Effector CD4-positive, alpha-beta T cell (primary cell): ENCODE data around the gene ARL2BP.
A peak's percentile ranks its signal among the peaks of the same experiment; 100 is the strongest.

Experiments
- DNase-seq: peaks from one replicate; pipeline ENCODE4 v3.0.0-alpha.2; 2020

The ARL2BP gene

GRCh38 chr16:57235128-57236021 lies 9.7 kb upstream of the ARL2BP start:
- no peak for DNase-seq

- DNase-seq, result no peak
These were observed 9.1 kb upstream of the ARL2BP start for GRCh38 chr16:57236022-57236350.

DNA sequence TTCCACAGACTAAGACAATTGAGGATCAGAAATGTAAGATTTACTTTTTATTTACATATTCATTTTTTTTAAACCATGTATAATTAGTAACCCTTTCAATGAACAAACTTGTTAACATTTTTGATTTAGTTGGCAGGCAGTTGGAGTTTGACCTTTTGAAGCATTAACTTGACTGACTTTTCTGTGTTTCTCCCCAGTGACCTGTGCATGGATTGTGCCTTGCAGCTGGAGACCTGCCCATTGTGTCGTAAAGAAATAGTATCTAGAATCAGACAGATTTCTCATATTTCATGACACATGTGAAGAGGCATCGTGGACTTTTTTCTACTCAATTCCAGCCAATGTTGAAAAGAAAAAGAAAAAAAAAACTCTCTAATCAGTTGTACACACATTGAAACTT lies 6.4 kb upstream of the ARL2BP start:
- DNase-seq, result no peak

- DNase-seq, result no peak
These were observed 6.0 kb upstream of the ARL2BP start for GRCh38 chr16:57239107-57239506.

- DNase-seq, result no peak
These were observed 4.2 kb upstream of the ARL2BP start for GRCh38 chr16:57240851-57241250.

GRCh38 chr16:57242650-57243049 lies 2.4 kb upstream of the ARL2BP start:
- DNase-seq, result no peak

GRCh38 chr16:57244463-57244766 lies 644 bp upstream of the ARL2BP start:
- no peak for DNase-seq

- no peak for DNase-seq
These were observed 534 bp downstream of the ARL2BP start for GRCh38 chr16:57245472-57246113.

- DNase-seq, result no peak
These were observed 6.3 kb downstream of the ARL2BP start for GRCh38 chr16:57251352-57251751.

DNA sequence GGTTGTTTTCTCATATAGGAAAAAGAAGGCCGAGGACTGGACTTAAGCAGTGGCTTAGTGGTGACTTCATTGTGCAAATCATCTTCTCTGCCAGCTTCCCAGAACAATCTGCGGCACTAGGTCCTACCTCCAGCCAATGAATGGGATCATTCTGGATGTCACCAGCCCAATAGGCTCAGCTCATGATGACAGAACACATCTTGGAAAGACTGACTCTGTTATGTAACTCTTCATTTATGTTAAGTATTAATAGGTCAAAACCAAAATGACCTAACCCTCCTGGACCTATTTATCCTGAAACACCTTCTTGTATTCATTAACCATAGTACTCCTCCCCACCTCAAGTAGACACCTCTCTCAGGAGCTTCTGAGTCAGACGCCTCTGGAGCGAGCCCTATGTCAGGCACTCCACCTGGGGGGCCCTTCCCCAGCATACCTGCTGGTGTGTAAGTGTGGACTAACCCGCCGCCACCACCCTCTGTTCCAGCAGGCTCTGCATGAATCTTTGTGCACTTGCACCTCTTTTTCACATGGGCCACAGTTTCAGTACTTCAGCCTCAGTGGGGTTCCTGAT lies 7.2 kb downstream of the ARL2BP start:
- DNase-seq, result no peak

DNA sequence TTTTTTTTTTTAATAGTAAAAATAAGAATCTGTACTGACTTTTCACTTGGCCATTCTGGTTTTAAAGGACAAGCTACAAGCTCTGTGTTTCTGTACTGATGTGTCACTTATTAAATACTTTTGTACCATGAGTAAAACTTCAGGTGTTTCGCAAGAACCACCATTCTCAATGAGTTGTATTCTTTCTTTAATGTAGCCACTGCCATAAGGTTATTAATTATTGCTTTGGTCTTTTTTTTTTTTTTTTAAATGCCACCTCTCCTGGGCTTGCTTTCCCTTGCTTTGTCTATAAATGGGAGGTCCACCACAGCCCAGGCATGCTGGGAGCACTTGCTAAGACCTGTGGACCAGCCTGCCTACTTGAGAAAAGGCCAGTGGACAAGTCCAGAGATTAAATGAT lies 8.4 kb downstream of the ARL2BP start:
- DNase-seq, result no peak

GRCh38 chr16:57255686-57256415 lies 10.8 kb downstream of the ARL2BP start:
- no peak for DNase-seq

- DNase-seq, result no peak
These were observed 11.7 kb downstream of the ARL2BP start for GRCh38 chr16:57256601-57257395.

- no peak for DNase-seq
These were observed 12.5 kb downstream of the ARL2BP start for GRCh38 chr16:57257455-57258070.

- DNase-seq, result no peak
These were observed 13.3 kb downstream of the ARL2BP start for GRCh38 chr16:57258226-57258909.

GRCh38 chr16:57258910-57259475 lies 13.9 kb downstream of the ARL2BP start:
- no peak for DNase-seq

GRCh38 chr16:57260294-57260929 lies 15.4 kb downstream of the ARL2BP start:
- peak; percentile 10 for DNase-seq

DNA sequence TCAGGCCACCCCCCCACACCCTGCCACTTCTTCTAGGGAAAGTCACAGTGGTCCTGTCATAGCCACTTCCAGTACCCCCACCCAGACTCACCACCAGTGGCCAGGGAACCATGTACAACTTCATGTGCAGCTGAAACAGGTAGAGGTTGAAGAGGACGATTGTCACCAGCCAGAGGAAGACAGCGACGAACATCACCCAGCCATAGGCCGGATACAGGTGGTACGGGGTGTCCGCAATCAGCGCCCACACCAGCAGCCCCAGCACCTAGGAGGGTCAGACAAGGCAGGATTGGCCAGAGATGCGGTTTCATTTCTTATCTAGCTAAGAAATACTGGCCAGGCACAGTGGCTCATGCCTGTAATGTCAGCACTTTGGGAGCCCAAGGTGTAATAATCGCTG lies 16.7 kb downstream of the ARL2BP start:
- no peak for DNase-seq

GRCh38 chr16:57262841-57263540 lies 17.9 kb downstream of the ARL2BP start:
- no peak for DNase-seq
